Kidney (tissue), 14 donors: ENCODE measurements around the gene BANF1. TPM values are rescaled to one million over a fixed set of nuclear protein-coding genes. Genes with fewer than 3 reads are reported as not detected.

ENCODE experiments used
- DNase-seq, 5 donors: peaks; one replicate each; pipeline ENCODE4 v3.0.0-alpha.2; 2013 to 2020
- FAIRE-seq: peaks from 2 replicates; lab custom pipeline; 2012; peaks lifted over from hg19 to GRCh38; lab: Jason Lieb, UNC
- H3K27ac ChIP-seq, 2 donors: one replicate each; pipeline ENCODE4 v1.7.0; 2013; ENCODE audit warnings: low read depth in 2 of 2, low read length in 2 of 2, inconsistent platforms in 1 of 2
- H3K27me3 ChIP-seq: one replicate; pipeline ENCODE4 v1.7.1; 2013; ENCODE audit warnings: low read length, inconsistent platforms; ENCODE audit not compliant: control insufficient read depth, insufficient read depth
- H3K36me3 ChIP-seq, 3 donors: one replicate each; pipeline versions ENCODE4 v1.7.0 to v1.7.1; 2013; ENCODE audit warnings: low read length in 3 of 3, control low read depth in 1 of 3, inconsistent platforms in 1 of 3; ENCODE audit not compliant: insufficient read depth in 3 of 3, control insufficient read depth in 2 of 3
- H3K4me1 ChIP-seq, 3 donors: one replicate each; pipeline versions ENCODE4 v1.7.0 to v1.7.1; 2013; ENCODE audit warnings: low read length in 3 of 3, inconsistent platforms in 1 of 3, low read depth in 1 of 3; ENCODE audit not compliant: control insufficient read depth in 2 of 3, insufficient read depth in 2 of 3
- H3K4me3 ChIP-seq, 3 donors: one replicate each; pipeline versions ENCODE4 v1.7.0 to v1.8.1; 2013; ENCODE audit warnings: low read length in 3 of 3, control low read depth in 1 of 3, inconsistent platforms in 1 of 3
- H3K9ac ChIP-seq, 3 donors: one replicate each; pipeline versions ENCODE4 v1.7.0 to v1.7.1; 2013; ENCODE audit warnings: low read length in 3 of 3, control low read depth in 1 of 3, inconsistent platforms in 1 of 3
- H3K9me3 ChIP-seq, 3 donors: one replicate each; pipeline versions ENCODE4 v1.7.0 to v1.7.1; 2013; ENCODE audit warnings: low read length in 3 of 3, control low read depth in 1 of 3, inconsistent platforms in 1 of 3; ENCODE audit not compliant: control insufficient read depth in 2 of 3, insufficient read depth in 1 of 3
- CTCF ChIP-seq: IDR thresholded peaks from 3 replicates; pipeline ENCODE4 v1.5.1; 2012; ENCODE audit warnings: mild to moderate bottlenecking, moderate library complexity, borderline replicate concordance; ENCODE audit not compliant: insufficient read depth; ENCODE audit errors: extremely low read depth
- intact Hi-C: fragments of 100-400 bp; cut with DNase I; formaldehyde crosslinking; loops from one replicate; pipeline ENCODE4 v1.11.1; 2022
- polyA plus RNA-seq: library from polyadenylated mRNA; stranded (reverse); fragments of 350-450 nt; fragmentation: Illumina TruSeq; extraction: RNeasy Lipid Tissue Mini Kit (QIAGEN cat#74804); gene quantifications from one replicate; pipeline ENCODE4 v1.2.3, GENCODE V29; 2014; ENCODE audit warnings: low read depth, low replicate concordance; ENCODE audit not compliant: insufficient read depth
- total RNA-seq: library from RNA; stranded (reverse); fragmentation: NEBNext Ultra II Directional; extraction: Animal tissue kit (Norgen Biotek cat#: 25700); gene quantifications from one replicate; pipeline ENCODE4 v1.2.1, GENCODE V29; 2021
- donor health status: control.
- donor health status: control.
- donor health status: control.
- donor health status: control.
- donor health status: control.
- donor health status: DM: yes; HTN: yes; CAD: no.
- donor health status: Normal renal cell carcinoma (clear cell type).

BANF1 gene
- total and polyA plus RNA-seq, 2 donors from 2014 or later: 181 to 186 TPM

GRCh38 chr11:65968600-65969482, 33.5 kb upstream of the BANF1 start:
- Histone ChIP-seq H3K9me3 (no peaks in the 10 kb centered on the region), H3K9ac (no peak overlapping the region), H3K4me1 (peaks cover 0 to 2% (median 0%) of the 10 kb centered on the region in 3 donors), H3K27me3 (no peaks in the 10 kb centered on the region), H3K27ac (no peak overlapping the region), H3K4me3 (no peak overlapping the region), H3K36me3 (peaks cover 0 to 36% (median 30%) of the 10 kb centered on the region in 3 donors)
- intact Hi-C loops: no loop called here
- FAIRE-seq: no peak
- no peak for DNase-seq
- no peak for TF ChIP-seq CTCF

GRCh38 chr11:65972116-65972515, 30.2 kb upstream of the BANF1 start:
- Histone ChIP-seq H3K27me3 (no peaks in the 10 kb centered on the region), H3K9ac (no peak overlapping the region), H3K4me3 (no peak overlapping the region), H3K27ac (no peak overlapping the region), H3K4me1 (peaks cover 0 to 2% (median 0%) of the 10 kb centered on the region in 3 donors), H3K36me3 (peaks cover 0 to 20% (median 11%) of the 10 kb centered on the region in 3 donors), H3K9me3 (no peaks in the 10 kb centered on the region)
- TF ChIP-seq CTCF: no peak
- DNase-seq (no peak), FAIRE-seq (no peak)
- intact Hi-C loops: no loop called here

DNA sequence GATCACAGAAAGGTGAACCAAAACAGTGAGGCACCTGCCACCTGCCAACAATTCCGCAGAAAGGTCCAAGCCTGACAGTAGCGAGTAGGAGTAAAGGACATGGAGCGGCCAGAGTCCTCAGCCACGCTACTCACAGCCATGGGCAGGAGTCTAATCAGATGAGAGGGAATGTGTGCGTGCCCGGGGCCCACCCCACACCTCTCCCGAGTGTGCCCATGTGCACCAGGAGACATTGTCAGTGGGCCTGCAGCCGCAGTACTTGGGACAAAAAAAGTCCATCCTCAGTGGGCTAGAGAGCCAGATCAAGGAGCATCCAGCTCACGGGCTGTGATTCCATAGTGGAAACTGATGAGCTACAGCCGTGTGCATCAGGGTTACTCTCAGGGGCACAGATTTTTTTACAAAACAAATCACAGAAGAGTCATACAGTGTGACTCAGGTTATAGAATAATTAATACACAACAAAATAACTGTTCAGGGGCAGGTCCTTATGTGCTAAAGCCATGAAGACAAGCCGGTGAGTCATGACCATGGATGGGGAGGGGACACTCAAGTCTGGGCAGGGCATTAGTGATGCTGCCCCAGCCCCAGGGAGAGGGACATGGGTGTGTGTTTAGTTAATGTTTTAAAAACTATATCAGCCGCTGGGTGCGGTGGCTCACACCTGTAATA, 28.7 kb upstream of the BANF1 start:
- DNase-seq (no peak), FAIRE-seq (no peak)
- no peak for TF ChIP-seq CTCF
- Histone ChIP-seq H3K9ac (no peak overlapping the region), H3K4me3 (no peak overlapping the region), H3K36me3 (peaks cover 0 to 17% (median 13%) of the 10 kb centered on the region in 3 donors), H3K9me3 (no peaks in the 10 kb centered on the region), H3K27me3 (no peaks in the 10 kb centered on the region), H3K4me1 (no peaks in the 10 kb centered on the region), H3K27ac (no peak overlapping the region)
- intact Hi-C loops: no loop called here
